Stimulated activated CD8-positive, alpha-beta memory T cell treated with anti-CD3 and anti-CD28 coated beads, Interleukin-12 subunit alpha, Interleukin-12 subunit beta, amount 100 ng/mL, for 24 hours (primary cell): Measurements from ENCODE around the gene ARFGAP2.

ENCODE experiments used
- DNase-seq: peaks from one replicate; pipeline ENCODE4 v3.0.0-alpha.2; 2020; ENCODE audit errors: extremely low read depth

Gene ARFGAP2

GRCh38 chr11:47171061-47171838 lies 5.4 kb downstream of the ARFGAP2 start:
- DNase-seq, result no peak

GRCh38 chr11:47166368-47166767 lies 10.3 kb downstream of the ARFGAP2 start:
- no peak for DNase-seq

GRCh38 chr11:47165253-47165840 lies 11.3 kb downstream of the ARFGAP2 start:
- no peak for DNase-seq

GRCh38 chr11:47164321-47164720 lies 12.4 kb downstream of the ARFGAP2 start:
- DNase-seq, result no peak

- DNase-seq, result no peak
Measured at GRCh38 chr11:47163898-47164297, 12.8 kb downstream of the ARFGAP2 start.

- no peak for DNase-seq
Measured at GRCh38 chr11:47163193-47163592, 13.5 kb downstream of the ARFGAP2 start.

GRCh38 chr11:47162426-47162825 lies 14.3 kb downstream of the ARFGAP2 start:
- DNase-seq, result no peak

GRCh38 chr11:47161890-47162289 lies 14.8 kb downstream of the ARFGAP2 start:
- no peak for DNase-seq

GRCh38 chr11:47161134-47161854 lies 15.4 kb downstream of the ARFGAP2 start:
- no peak for DNase-seq

GRCh38 chr11:47160753-47161133 lies 15.9 kb downstream of the ARFGAP2 start:
- DNase-seq, result no peak

GRCh38 chr11:47158242-47158641 lies 18.4 kb downstream of the ARFGAP2 start:
- no peak for DNase-seq

GRCh38 chr11:47157805-47158204 lies 18.9 kb downstream of the ARFGAP2 start:
- DNase-seq, result no peak

- DNase-seq, result no peak
Measured at GRCh38 chr11:47156951-47157350, 19.7 kb downstream of the ARFGAP2 start.

- DNase-seq, result no peak
Measured at GRCh38 chr11:47156333-47156732, 20.3 kb downstream of the ARFGAP2 start.

GRCh38 chr11:47155879-47156278 lies 20.8 kb downstream of the ARFGAP2 start:
- DNase-seq, result no peak

GRCh38 chr11:47154616-47155570 lies 21.8 kb downstream of the ARFGAP2 start:
- no peak for DNase-seq

- no peak for DNase-seq
Measured at GRCh38 chr11:47152953-47153950, 23.4 kb downstream of the ARFGAP2 start.

- DNase-seq, result no peak
Measured at GRCh38 chr11:47152126-47152952, 24.3 kb downstream of the ARFGAP2 start.

- no peak for DNase-seq
Measured at GRCh38 chr11:47149782-47150181, 26.9 kb downstream of the ARFGAP2 start.
